CD8-positive, alpha-beta memory T cell (primary cell): Measurements from ENCODE around the gene CLIP4. TPM values are rescaled to one million over a fixed set of nuclear protein-coding genes. Genes with fewer than 3 reads are reported as not detected.
"Not testable (repeated sequence)": the region's sequence is repeated elsewhere in the genome, so short reads cannot be mapped to it uniquely, and the experiment has no call there.

ENCODE experiments used
- CTCF ChIA-PET: fragments of 350-600 bp; sonication (Branson Sonifier 250); formaldehyde crosslinking; loops from one replicate; lab custom pipeline; 2021; ENCODE audit warnings: antibody characterized with exemption; lab: Charles Lee
- POLR2A ChIA-PET: fragments of 350-600 bp; sonication (Branson Sonifier 250); formaldehyde crosslinking; loops from one replicate; lab custom pipeline; 2021; ENCODE audit warnings: antibody characterized with exemption; lab: Charles Lee
- DNase-seq, 5 donors: peaks; one replicate each; pipeline versions ENCODE4 v3.0.0 to v3.0.0-alpha.2; 2020 to 2022; ENCODE audit warnings: mixed read lengths in 1 of 5
- H3K27ac ChIP-seq: one replicate; pipeline ENCODE4 v1.7.0; 2013; ENCODE audit warnings: low read depth, mild to moderate bottlenecking, low read length, moderate library complexity
- H3K27me3 ChIP-seq: 2 replicates; pipeline ENCODE4 v1.7.0; 2013; ENCODE audit warnings: low read length, mild to moderate bottlenecking; ENCODE audit not compliant: insufficient read depth, poor library complexity, severe bottlenecking
- H3K36me3 ChIP-seq: 2 replicates; pipeline ENCODE4 v1.7.0; 2013; ENCODE audit warnings: mild to moderate bottlenecking, low read length, moderate library complexity; ENCODE audit not compliant: insufficient read depth
- H3K4me1 ChIP-seq: 2 replicates; pipeline ENCODE4 v1.7.0; 2013; ENCODE audit warnings: mild to moderate bottlenecking, low read length, moderate library complexity; ENCODE audit not compliant: insufficient read depth
- H3K4me3 ChIP-seq: 2 replicates; pipeline ENCODE4 v1.7.0; 2013; ENCODE audit warnings: mild to moderate bottlenecking, low read length
- H3K9me3 ChIP-seq: 2 replicates; pipeline ENCODE4 v1.7.0; 2013; ENCODE audit warnings: mild to moderate bottlenecking, low read length
- H3K27ac Mint-ChIP-seq, 8 donors: one replicate each; pipeline ENCODE4 v1.8.0; 2020 to 2021; ENCODE audit warnings: mixed read lengths in 8 of 8, mild to moderate bottlenecking in 6 of 8, inconsistent platforms in 3 of 8, moderate library complexity in 3 of 8
- H3K27me3 Mint-ChIP-seq, 2 donors: one replicate each; pipeline ENCODE4 v1.8.0; 2020 to 2021; ENCODE audit warnings: mixed read lengths in 2 of 2, mild to moderate bottlenecking in 1 of 2, moderate library complexity in 1 of 2
- H3K36me3 Mint-ChIP-seq, 3 donors: one replicate each; pipeline ENCODE4 v1.8.0; 2020 to 2021; ENCODE audit warnings: mixed read lengths in 3 of 3, inconsistent platforms in 1 of 3, mild to moderate bottlenecking in 1 of 3
- H3K4me1 Mint-ChIP-seq, 3 donors: one replicate each; pipeline ENCODE4 v1.8.0; 2020 to 2021; ENCODE audit warnings: mixed read lengths in 3 of 3, inconsistent platforms in 1 of 3, mild to moderate bottlenecking in 1 of 3
- H3K4me3 Mint-ChIP-seq, 7 donors: one replicate each; pipeline ENCODE4 v1.8.0; 2020 to 2021; ENCODE audit warnings: mixed read lengths in 7 of 7, mild to moderate bottlenecking in 6 of 7, moderate library complexity in 4 of 7, inconsistent platforms in 2 of 7
- H3K9me3 Mint-ChIP-seq, 5 donors: one replicate each; pipeline ENCODE4 v1.8.0; 2020 to 2022; ENCODE audit warnings: mixed read lengths in 5 of 5, mild to moderate bottlenecking in 3 of 5, moderate library complexity in 2 of 5, inconsistent platforms in 1 of 5
- polyA plus RNA-seq: library from polyadenylated mRNA; unstranded; fragments of 300-500 nt; fragmentation: Illumina TruSeq; gene quantifications from one replicate; pipeline ENCODE4 v1.2.3, GENCODE V29; 2021
- total RNA-seq, 2 experiments: library from RNA; stranded (reverse); gene quantifications; one replicate each; pipeline ENCODE4 v1.2.3, GENCODE V29; 2021

The CLIP4 gene
- total and polyA plus RNA-seq, 3 experiments from 2014 or later: 20.5 to 35.8 (median 22.3) TPM

DNA sequence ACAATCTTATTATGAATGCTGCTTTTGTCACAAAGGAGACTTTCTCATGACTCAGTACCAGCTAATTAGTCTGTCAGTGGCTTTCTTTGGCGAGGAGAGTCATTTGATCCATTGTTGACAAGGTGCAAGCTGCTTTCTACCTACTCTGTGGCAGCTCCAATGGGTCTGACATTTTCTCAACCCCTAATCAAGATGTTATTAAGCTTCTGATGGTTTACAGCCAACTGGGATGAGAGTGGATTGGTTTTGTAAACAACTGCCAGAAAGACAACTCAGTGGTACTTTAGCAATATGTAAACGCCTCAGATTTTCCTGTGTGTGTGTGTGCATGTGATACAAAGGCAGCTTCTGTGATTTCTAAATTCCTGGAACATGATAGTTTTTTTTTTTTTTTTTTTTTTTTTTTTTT is 8.2 kb upstream of the CLIP4 start:
- POLR2A ChIA-PET: no interaction called here
- CTCF ChIA-PET: interaction anchor here (1.5 to 2.0 kb wide), 3 partner anchors 10 to 148 kb away, joined by 3 to 4 read pairs (median 4); no protein-coding TSS in a partner anchor
- H3K27me3 Mint-ChIP-seq: peaks cover 0 to 9% of the 10 kb centered on the region in 2 donors

DNA sequence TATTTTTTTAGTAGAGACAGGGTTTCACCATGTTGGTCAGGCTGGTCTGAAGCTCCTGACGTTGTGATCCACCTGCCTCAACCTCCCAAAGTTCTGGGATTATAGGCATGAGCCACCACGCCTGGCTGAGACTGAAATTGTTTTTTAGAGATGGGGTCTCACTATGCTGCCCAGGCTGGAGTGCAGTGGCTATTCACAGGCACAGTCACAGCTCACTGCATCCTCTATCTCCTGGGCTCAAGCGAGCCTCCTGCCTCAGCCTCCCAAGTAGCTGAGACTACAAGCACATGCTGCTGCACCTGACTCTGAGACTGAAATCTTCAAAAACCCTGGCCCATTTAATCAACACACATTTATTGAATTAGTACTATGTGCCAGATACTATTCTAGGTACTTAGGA is 7.7 kb upstream of the CLIP4 start:
- H3K4me1 ChIP-seq, H3K9me3 ChIP-seq, H3K4me3 Mint-ChIP-seq, H3K9me3 Mint-ChIP-seq, DNase-seq, H3K27me3 Mint-ChIP-seq, POLR2A ChIA-PET, H3K36me3 ChIP-seq, H3K27me3 ChIP-seq, H3K4me1 Mint-ChIP-seq, H3K4me3 ChIP-seq, H3K36me3 Mint-ChIP-seq, H3K27ac Mint-ChIP-seq, H3K27ac ChIP-seq: not testable (repeated sequence)
- CTCF ChIA-PET: interaction anchor here (1.5 to 2.0 kb wide), 3 partner anchors 11 to 149 kb away, joined by 4 read pairs; no protein-coding TSS in a partner anchor

More for the DNA sequence above, 8.2 kb upstream of the CLIP4 start:
- Histone ChIP-seq H3K27ac (no peak overlapping the region), H3K4me3 (no peak overlapping the region), H3K27me3 (no peaks in the 10 kb centered on the region), H3K36me3 (no peaks in the 10 kb centered on the region), H3K9me3 (no peaks in the 10 kb centered on the region), H3K4me1 (no peaks in the 10 kb centered on the region)
- H3K4me1 Mint-ChIP-seq: no peaks in the 10 kb centered on the region
- no peaks in the 10 kb centered on the region for H3K36me3 Mint-ChIP-seq
- no peak overlapping the region for H3K27ac Mint-ChIP-seq
- no peak for DNase-seq
- no peak overlapping the region for H3K4me3 Mint-ChIP-seq
- no peaks in the 10 kb centered on the region for H3K9me3 Mint-ChIP-seq

DNA sequence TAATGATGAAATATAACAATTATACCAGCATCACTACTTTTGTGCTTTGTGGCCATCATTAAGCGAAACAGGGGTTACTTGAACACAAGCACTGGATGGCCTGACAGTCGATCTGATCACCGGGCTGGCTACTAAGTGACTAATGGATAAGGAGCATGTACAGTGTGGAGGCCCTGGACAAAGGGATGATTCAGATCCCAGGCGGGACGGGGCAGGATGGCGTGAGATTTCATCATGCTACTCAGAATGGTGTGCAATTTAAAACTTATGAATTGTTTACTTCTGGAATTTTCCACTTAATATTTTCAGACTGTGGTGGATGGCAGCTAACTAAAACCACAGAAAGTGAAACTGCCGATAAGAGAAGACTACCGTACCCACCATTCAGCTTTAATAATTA is 7.0 kb upstream of the CLIP4 start:
- Histone ChIP-seq H3K4me1 (no peaks in the 10 kb centered on the region), H3K27ac (no peak overlapping the region), H3K27me3 (no peaks in the 10 kb centered on the region), H3K36me3 (no peaks in the 10 kb centered on the region), H3K4me3 (no peak overlapping the region), H3K9me3 (no peaks in the 10 kb centered on the region)
- no peaks in the 10 kb centered on the region for H3K36me3 Mint-ChIP-seq
- H3K27me3 Mint-ChIP-seq: peaks cover 0 to 9% of the 10 kb centered on the region in 2 donors
- POLR2A ChIA-PET: no interaction called here
- no peaks in the 10 kb centered on the region for H3K9me3 Mint-ChIP-seq
- CTCF ChIA-PET: interaction anchor here (1.5 to 2.0 kb wide), 3 partner anchors 12 to 149 kb away, joined by 4 read pairs; no protein-coding TSS in a partner anchor
- DNase-seq: no peak
- no peak overlapping the region for H3K27ac Mint-ChIP-seq
- H3K4me1 Mint-ChIP-seq: no peaks in the 10 kb centered on the region
- H3K4me3 Mint-ChIP-seq: no peak overlapping the region

DNA sequence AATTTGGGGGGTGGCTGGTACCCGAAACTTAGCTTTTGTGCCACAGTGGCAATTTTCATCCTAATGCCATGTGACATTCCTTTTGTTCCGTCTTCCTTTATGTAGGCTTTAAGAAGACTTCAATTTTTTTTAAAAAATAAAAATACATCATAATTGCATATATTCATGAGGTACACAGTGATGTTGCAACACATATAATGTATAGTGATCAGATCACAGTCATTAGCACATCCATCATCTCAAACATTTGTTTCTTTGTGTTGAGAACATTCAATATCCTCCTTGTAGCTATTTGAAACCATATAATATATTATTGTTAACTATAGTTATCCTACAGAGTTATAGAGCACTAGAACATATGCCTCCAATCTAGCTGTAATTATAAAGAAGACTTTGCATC is 6.0 kb upstream of the CLIP4 start:
- H3K4me3 Mint-ChIP-seq: no peak overlapping the region
- H3K9me3 Mint-ChIP-seq: no peaks in the 10 kb centered on the region
- POLR2A ChIA-PET: no interaction called here
- Histone ChIP-seq H3K27me3 (no peaks in the 10 kb centered on the region), H3K4me1 (peaks cover under 1% of the 10 kb centered on the region), H3K9me3 (no peaks in the 10 kb centered on the region), H3K27ac (no peak overlapping the region), H3K36me3 (no peaks in the 10 kb centered on the region), H3K4me3 (no peak overlapping the region)
- peaks cover 1 to 3% (median 1%) of the 10 kb centered on the region in 3 donors for H3K4me1 Mint-ChIP-seq
- peaks cover 0 to 9% of the 10 kb centered on the region in 2 donors for H3K27me3 Mint-ChIP-seq
- H3K36me3 Mint-ChIP-seq: no peaks in the 10 kb centered on the region
- CTCF ChIA-PET: no interaction called here
- peak overlapping the region in 1 of 8 donors; percentile 44 for H3K27ac Mint-ChIP-seq
- no peak for DNase-seq

DNA sequence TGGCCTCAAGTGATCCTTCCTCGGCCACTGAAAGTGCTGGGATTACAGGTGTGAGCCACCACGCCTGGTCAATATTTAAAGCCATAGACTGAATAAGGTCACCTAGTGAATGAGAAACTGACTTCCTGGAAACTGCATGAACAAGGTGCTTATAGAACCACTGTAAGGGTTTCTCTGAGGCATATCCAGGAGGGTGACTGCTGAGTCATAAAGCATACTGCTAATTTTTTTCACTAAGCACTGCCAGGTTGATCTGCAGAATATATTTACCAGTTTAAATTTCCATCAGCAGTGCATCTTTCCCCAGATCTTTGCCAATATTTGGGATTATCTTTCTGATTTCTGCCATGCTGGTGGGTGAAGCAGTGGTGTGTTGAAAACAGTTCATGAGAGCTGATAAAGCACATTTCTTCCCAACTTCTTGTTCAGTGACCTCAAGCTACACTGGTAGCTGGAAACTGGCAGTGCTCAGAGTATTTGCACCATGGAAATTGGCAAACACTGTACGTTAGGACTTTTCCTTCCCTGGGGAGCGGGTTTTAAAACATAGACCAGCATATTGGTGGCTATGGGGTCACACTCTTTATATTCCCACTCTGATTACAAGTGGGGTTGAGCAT is 4.2 kb upstream of the CLIP4 start:
- H3K4me1 ChIP-seq: peaks cover 8% of the 10 kb centered on the region

DNA sequence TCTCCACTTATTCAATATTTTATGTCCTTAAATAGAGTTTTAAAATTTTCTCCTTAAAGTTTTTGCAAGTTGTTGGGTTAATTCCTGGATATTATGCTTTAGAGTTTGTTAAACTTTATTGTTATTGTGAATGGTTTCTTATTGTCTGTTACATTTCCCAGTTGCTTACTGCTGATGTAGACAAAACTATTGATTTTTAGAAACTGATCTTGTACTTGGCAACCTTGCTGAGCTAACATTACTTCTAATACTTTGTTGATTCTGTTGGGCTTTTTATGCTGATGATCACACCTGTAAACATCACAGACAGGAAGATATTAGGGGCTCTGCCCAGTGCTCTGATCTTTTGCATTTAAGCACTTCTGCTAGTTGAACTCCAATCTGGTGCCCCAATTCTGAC is 2.8 kb upstream of the CLIP4 start:
- H3K9me3 ChIP-seq: no peaks in the 10 kb centered on the region
- H3K4me1 Mint-ChIP-seq: peaks cover 19 to 23% (median 21%) of the 10 kb centered on the region in 3 donors
- ChIA-PET CTCF (no interaction called here), POLR2A (no interaction called here)
- no peak for DNase-seq
- H3K9me3 Mint-ChIP-seq: peaks cover 0 to 3% (median 0%) of the 10 kb centered on the region in 5 donors
- peaks cover 16% of the 10 kb centered on the region for H3K4me1 ChIP-seq
- H3K4me3 Mint-ChIP-seq: peak overlapping the region in 1 of 7 donors; percentile 96
- H3K27me3 Mint-ChIP-seq: peaks cover 0 to 9% of the 10 kb centered on the region in 2 donors
- H3K36me3 ChIP-seq: no peaks in the 10 kb centered on the region
- peak overlapping the region in 1 of 8 donors; percentile 21 for H3K27ac Mint-ChIP-seq
- H3K27me3 ChIP-seq: no peaks in the 10 kb centered on the region
- H3K27ac ChIP-seq: no peak overlapping the region
- peaks cover 0 to 12% (median 0%) of the 10 kb centered on the region in 3 donors for H3K36me3 Mint-ChIP-seq
- no peak overlapping the region for H3K4me3 ChIP-seq

More for the DNA sequence above, 4.2 kb upstream of the CLIP4 start:
- no peaks in the 10 kb centered on the region for H3K9me3 ChIP-seq
- H3K27me3 Mint-ChIP-seq: peaks cover 0 to 9% of the 10 kb centered on the region in 2 donors
- CTCF ChIA-PET: no interaction called here
- POLR2A ChIA-PET: no interaction called here
- H3K4me3 Mint-ChIP-seq: peak overlapping the region in 1 of 7 donors; percentile 37
- peaks cover 0 to 6% (median 0%) of the 10 kb centered on the region in 3 donors for H3K36me3 Mint-ChIP-seq
- no peaks in the 10 kb centered on the region for H3K27me3 ChIP-seq
- no peak overlapping the region for H3K27ac ChIP-seq
- H3K4me3 ChIP-seq: no peak overlapping the region
- peaks cover 8 to 10% (median 10%) of the 10 kb centered on the region in 3 donors for H3K4me1 Mint-ChIP-seq
- DNase-seq: no peak
- H3K36me3 ChIP-seq: no peaks in the 10 kb centered on the region
- H3K9me3 Mint-ChIP-seq: peaks cover 0 to under 1% (median 0%) of the 10 kb centered on the region in 5 donors
- no peak overlapping the region for H3K27ac Mint-ChIP-seq

DNA sequence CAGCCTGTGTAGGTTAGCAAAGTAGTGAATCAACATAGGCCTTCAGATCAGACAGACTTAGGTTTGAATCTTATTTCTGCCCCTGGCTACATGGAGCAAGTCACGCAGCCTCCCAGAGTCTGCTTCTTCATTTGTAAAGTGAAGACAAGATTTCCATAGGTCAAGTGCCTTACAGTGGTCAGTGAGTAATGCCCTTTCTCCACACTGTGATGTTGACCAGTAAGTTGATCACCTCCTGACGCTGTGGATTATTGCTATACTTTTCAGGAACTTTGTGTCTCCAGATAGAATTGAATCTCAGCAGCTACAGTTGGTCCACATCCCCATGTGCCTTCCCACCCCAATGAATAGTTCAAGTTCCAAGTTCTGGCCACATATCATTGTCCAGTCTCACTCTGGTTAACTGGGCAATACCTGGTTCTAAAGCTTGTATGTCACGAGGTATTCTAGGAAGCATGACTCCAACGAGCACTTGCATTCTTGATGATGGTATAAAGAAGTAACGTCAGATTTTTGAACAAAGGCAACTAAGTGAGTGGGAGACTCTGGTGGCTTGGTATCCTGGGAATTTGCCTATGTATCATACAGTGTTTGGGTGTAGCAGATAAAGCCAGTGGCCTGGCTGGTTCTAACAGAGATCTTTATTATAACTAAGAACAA is 2.1 kb upstream of the CLIP4 start:
- Histone ChIP-seq H3K36me3 (no peaks in the 10 kb centered on the region), H3K9me3 (no peaks in the 10 kb centered on the region), H3K27ac (no peak overlapping the region), H3K4me1 (peaks cover 24% of the 10 kb centered on the region), H3K4me3 (no peak overlapping the region), H3K27me3 (no peaks in the 10 kb centered on the region)
- Mint-ChIP-seq H3K4me1 (peaks cover 26 to 31% (median 29%) of the 10 kb centered on the region in 3 donors), H3K9me3 (peaks cover 0 to 3% (median 0%) of the 10 kb centered on the region in 5 donors), H3K4me3 (peak overlapping the region in 4 of 7 donors; percentile 58 to 96 (median 92)), H3K36me3 (peaks cover 0 to 14% (median 0%) of the 10 kb centered on the region in 3 donors), H3K27ac (peak overlapping the region in 5 of 8 donors; percentile 20 to 97 (median 85)), H3K27me3 (peaks cover 0 to 6% of the 10 kb centered on the region in 2 donors)
- ChIA-PET CTCF (interaction anchor here (1.0 to 1.2 kb wide), 2 partner anchors 98 to 154 kb away, joined by 3 read pairs; no protein-coding TSS in a partner anchor), POLR2A (interaction anchor here (6.3 kb wide), 1 partner anchor 99 kb away, joined by 83 read pairs; no protein-coding TSS in a partner anchor)
- no peak for DNase-seq
